Measurements from ENCODE around the gene DNER. TPM values are rescaled to one million over a fixed set of nuclear protein-coding genes. Genes with fewer than 3 reads are reported as not detected.
A peak's percentile ranks its signal among the peaks of the same experiment; 100 is the strongest.

DNER gene
- total RNA-seq, 4 donors from 2014 or later, result 1.9 to 24.7 (median 4.9) TPM

GRCh38 chr2:229456091-229456490, 258.3 kb downstream of the DNER start:
- no peaks in the 10 kb centered on the region for H3K27me3 ChIP-seq
- H3K4me1 ChIP-seq, result no peaks in the 10 kb centered on the region
- DNase-seq, result no peak
- no peaks in the 10 kb centered on the region for H3K9me3 ChIP-seq
- intact Hi-C loops (cut with DNase I; ENCODE audit: low total_unique reads), result no loop called here
- no peak overlapping the region for H3K4me3 ChIP-seq
- no peak for TF ChIP-seq POLR2A (IDR thresholded peaks at IDR 0.05)
- H3K27ac ChIP-seq, result no peak overlapping the region
- H3K36me3 ChIP-seq, result no peaks in the 10 kb centered on the region

GRCh38 chr2:229454934-229455631, 259.3 kb downstream of the DNER start:
- TF ChIP-seq CTCF (IDR thresholded peaks at IDR 0.05), result no peak
- TF ChIP-seq POLR2A (IDR thresholded peaks at IDR 0.05), result no peak
- no peaks in the 10 kb centered on the region for H3K36me3 ChIP-seq
- no peaks in the 10 kb centered on the region for H3K4me1 ChIP-seq
- H3K27ac ChIP-seq, result no peak overlapping the region
- H3K9me3 ChIP-seq, result no peaks in the 10 kb centered on the region
- DNase-seq, result no peak
- no peaks in the 10 kb centered on the region for H3K27me3 ChIP-seq
- intact Hi-C loops (cut with DNase I; ENCODE audit: low total_unique reads), result no loop called here
- no peak overlapping the region for H3K4me3 ChIP-seq

- DNase-seq, result no peak
- Histone ChIP-seq H3K27ac (no peak overlapping the region), H3K4me1 (no peaks in the 10 kb centered on the region), H3K9me3 (no peaks in the 10 kb centered on the region), H3K4me3 (no peak overlapping the region), H3K36me3 (no peaks in the 10 kb centered on the region), H3K27me3 (no peaks in the 10 kb centered on the region)
- TF ChIP-seq CTCF (IDR thresholded peaks at IDR 0.05) (no peak), POLR2A (IDR thresholded peaks at IDR 0.05) (no peak)
- intact Hi-C loops (cut with DNase I; ENCODE audit: low total_unique reads), result no loop called here
Measured at GRCh38 chr2:229453230-229453629, 261.1 kb downstream of the DNER start.

GRCh38 chr2:229451852-229452251, 262.5 kb downstream of the DNER start:
- intact Hi-C loops (cut with DNase I; ENCODE audit: low total_unique reads), result no loop called here
- Histone ChIP-seq H3K4me3 (no peak overlapping the region), H3K27me3 (no peaks in the 10 kb centered on the region), H3K27ac (no peak overlapping the region), H3K4me1 (peaks cover 0 to 4% of the 10 kb centered on the region in 2 donors), H3K36me3 (no peaks in the 10 kb centered on the region), H3K9me3 (no peaks in the 10 kb centered on the region)
- TF ChIP-seq CTCF (IDR thresholded peaks at IDR 0.05) (no peak), POLR2A (IDR thresholded peaks at IDR 0.05) (no peak)
- no peak for DNase-seq

- no peak for TF ChIP-seq POLR2A (IDR thresholded peaks at IDR 0.05)
- no peak for TF ChIP-seq CTCF (IDR thresholded peaks at IDR 0.05)
- intact Hi-C loops (cut with DNase I; ENCODE audit: low total_unique reads), result no loop called here
- no peak overlapping the region for H3K4me3 ChIP-seq
- DNase-seq, result no peak
- H3K4me1 ChIP-seq, result peaks cover 0 to 16% of the 10 kb centered on the region in 2 donors
- no peaks in the 10 kb centered on the region for H3K9me3 ChIP-seq
- peak overlapping the region; percentile 94 to 95 for H3K27ac ChIP-seq
- H3K36me3 ChIP-seq, result no peaks in the 10 kb centered on the region
- no peaks in the 10 kb centered on the region for H3K27me3 ChIP-seq
Measured at GRCh38 chr2:229447227-229447626, 267.1 kb downstream of the DNER start.
